H1 (cell line): ENCODE results near the gene GPR68. TPM values are rescaled to one million over a fixed set of nuclear protein-coding genes. Genes with fewer than 3 reads are reported as not detected.

Source experiments
- CTCF ChIP-seq, 3 experiments: IDR thresholded peaks; 1 replicate in 2 of 3; 2 replicates in 1 of 3; pipeline versions ENCODE4 v1.5.1 to v1.6.1; 2011; ENCODE audit warnings: low read length in 3 of 3, mild to moderate bottlenecking in 3 of 3, inconsistent platforms in 2 of 3, low read depth in 1 of 3, moderate library complexity in 1 of 3; ENCODE audit not compliant: insufficient read depth in 1 of 3; ENCODE audit errors: control extremely low read depth in 1 of 3
- EZH2 ChIP-seq: fragments of 200-600 bp; sonication (generic); IDR thresholded peaks from 2 replicates; pipeline ENCODE4 v1.7.1; 2012; ENCODE audit warnings: low read depth, mild to moderate bottlenecking, moderate library complexity, low read length, inconsistent platforms; ENCODE audit not compliant: severe bottlenecking
- GABPA ChIP-seq: IDR thresholded peaks from 2 replicates; pipeline ENCODE4 v1.6.1; 2011; ENCODE audit warnings: mild to moderate bottlenecking, low read length, moderate library complexity, borderline replicate concordance; ENCODE audit not compliant: insufficient read depth
- SUZ12 ChIP-seq: fragments of 200-600 bp; sonication (generic); IDR thresholded peaks from 2 replicates; pipeline ENCODE4 v1.6.1; 2012; ENCODE audit warnings: mild to moderate bottlenecking, inconsistent platforms, low read length, moderate library complexity, mixed read lengths
- TEAD4 ChIP-seq: IDR thresholded peaks from 2 replicates; pipeline ENCODE4 v1.6.1; 2012; ENCODE audit warnings: low read depth, low read length, inconsistent platforms, mixed read lengths
- polyA plus RNA-seq, 7 experiments: library from polyadenylated mRNA; depleted of rRNA in 3 of 7; stranded (reverse) in 5 of 7; unstranded in 2 of 7; fragments of >200 nt in 5 of 7; fragments of 200-250 nt in 2 of 7; gene quantifications; 1 replicate in 5 of 7; 2 replicates in 1 of 7; 4 replicates in 1 of 7; pipeline versions ENCODE4 v1.2.1 to v1.2.3, GENCODE V29; 2011 to 2013; ENCODE audit warnings: missing spikeins in 2 of 7, mixed read lengths in 2 of 7
- total RNA-seq: library from RNA; stranded (reverse); fragmentation: NEBNext Ultra II Directional; extraction: Animal tissue kit (Norgen Biotek cat#: 25700); gene quantifications from 2 replicates; pipeline ENCODE4 v1.2.1, GENCODE V29; 2021

Gene GPR68
- total and polyA plus RNA-seq, 2 of the 8 experiments (the other 6 are each of a cell fraction or from before 2014, with no cell fraction given), result 0.22 to 0.76 TPM

GRCh38 chr14:91235841-91236240, 8.7 kb downstream of the GPR68 start (continued):
- TF ChIP-seq CTCF (IDR thresholded peaks at IDR 0.05; ENCODE audit: control extremely low read depth in 1 of 3, insufficient read depth in 1 of 3, low read depth in 1 of 3, low read length in 3 of 3) (no peak), GABPA (no peak), EZH2 (no peak), SUZ12 (no peak), TEAD4 (no peak)
